ENCODE measurements around the gene SMO.
"Not testable (repeated sequence)": the region's sequence is repeated elsewhere in the genome, so short reads cannot be mapped to it uniquely, and the experiment has no call there.

Gene SMO

DNA sequence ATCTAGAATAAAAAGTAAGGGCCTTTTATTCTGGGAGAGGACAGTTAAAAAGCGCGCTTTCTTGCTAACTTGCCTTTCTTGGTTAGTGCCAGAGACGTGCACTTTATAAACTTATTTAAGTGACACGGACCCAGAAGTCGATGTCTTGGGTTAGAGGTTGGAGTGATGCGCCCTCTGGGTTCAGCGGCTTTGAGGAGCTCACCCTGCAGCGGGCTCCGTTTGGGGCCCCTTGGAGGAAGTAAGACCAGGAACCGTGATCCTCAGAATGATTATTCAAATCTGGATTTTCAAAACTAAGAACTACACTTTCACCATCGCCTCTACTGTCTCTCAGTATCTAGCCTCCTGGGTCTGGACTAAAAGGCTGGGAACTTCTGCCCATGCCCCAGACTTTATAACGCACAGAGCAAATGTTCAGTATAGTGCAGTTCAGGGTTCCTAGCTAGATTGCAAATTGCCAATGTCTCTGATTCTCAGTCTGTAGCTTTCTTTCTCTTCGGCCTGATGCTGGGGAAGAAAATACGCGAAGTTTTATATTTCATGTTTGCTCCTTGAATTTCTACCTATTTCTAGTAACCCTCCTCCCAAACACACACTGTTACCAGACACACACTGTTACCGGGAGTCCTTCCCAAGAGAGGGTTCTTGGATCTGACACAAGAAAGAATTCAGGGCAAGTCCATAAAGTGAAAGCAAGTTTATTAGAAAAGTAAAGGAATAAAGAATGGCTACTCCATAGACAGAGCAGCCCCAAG is 18.6 kb upstream of the SMO start:
- DNase-seq (ENCODE audit: low spot score), result no peak
- FAIRE-seq, result no peak

DNA sequence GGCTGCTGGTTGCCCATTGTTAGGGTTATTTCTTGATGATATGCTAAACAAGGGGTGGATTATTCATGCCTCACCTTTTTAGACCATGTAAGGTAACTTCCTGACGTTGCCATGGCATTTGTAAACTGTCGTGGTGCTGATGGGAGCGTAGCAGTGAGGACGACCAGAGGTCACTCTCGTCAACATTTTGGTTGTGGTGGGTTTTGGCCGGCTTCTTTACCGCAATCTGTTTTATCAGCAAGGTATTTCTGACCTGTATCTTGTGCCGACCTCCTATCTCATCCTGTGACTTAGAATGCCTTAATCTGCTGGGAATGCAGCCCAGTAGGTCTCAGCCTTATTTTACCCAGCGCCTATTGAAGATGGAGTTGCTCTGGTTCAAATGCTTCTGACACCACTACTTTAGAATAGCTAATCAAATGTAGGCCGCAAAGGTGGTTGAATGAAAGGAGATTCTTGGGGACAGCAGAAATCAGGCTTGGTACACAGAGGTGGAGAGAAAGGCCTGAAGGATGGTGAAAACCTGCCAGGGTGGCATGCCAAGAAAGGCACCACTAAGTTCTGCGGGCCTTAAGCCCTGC is 17.9 kb upstream of the SMO start:
- FAIRE-seq, result no peak
- DNase-seq (ENCODE audit: low spot score), result no peak

DNA sequence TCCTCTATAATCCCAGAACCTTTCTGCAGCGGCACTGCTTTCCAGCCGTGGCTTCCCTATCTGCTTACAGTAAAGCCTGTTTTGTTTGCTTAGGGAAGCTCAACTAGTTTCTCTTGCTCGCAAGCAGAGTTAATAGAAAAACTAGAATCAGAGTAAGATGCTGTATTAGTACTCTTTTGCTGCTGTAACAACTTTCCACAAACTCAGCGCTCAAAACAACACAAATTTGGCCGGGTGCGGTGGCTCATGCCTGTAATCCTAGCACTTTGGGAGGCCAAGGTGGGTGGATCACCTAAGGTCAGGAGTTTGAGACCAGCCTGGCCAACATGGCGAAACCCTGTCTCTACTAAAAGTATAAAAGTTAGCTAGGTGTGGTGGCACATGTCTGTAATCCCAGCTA is 14.6 kb upstream of the SMO start:
- not testable (repeated sequence) for FAIRE-seq; DNase-seq (ENCODE audit: low spot score)

DNA sequence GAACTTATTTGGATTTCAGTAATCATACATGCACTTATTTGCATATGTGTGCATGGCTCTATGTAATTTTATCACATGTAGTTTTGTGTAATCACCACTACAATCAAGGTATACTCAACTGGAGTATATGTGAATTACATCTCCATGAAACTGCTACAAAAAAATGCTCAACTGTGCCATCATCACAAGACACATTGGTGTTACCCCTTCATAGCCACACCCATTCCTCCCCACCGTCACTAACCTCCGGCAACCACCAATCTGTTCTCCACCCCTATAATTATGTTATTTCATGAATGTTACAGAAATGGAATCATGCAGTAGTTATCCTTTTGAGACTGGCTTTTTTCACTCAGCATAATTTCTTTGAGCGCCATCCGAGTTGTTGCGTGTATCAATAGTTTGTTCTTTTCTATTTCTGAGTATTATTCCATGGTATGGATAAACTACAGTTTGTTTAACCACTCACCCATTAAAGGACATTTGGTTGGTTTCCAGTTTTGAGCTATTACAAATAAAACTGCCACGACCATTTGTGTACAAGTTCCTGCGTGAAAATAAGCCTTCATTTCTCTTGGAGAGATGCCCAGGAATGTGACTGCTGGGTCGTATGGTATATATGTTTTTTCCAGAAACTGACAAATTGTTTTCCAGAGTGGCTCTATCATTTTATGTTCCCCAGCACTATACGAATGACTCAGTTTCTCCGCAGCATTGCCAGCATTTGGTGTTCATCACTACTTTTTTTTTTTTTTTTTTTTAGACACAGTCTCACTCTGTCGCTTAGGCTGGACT is 11.3 kb upstream of the SMO start:
- FAIRE-seq, result no peak
- DNase-seq (ENCODE audit: low spot score), result no peak

DNA sequence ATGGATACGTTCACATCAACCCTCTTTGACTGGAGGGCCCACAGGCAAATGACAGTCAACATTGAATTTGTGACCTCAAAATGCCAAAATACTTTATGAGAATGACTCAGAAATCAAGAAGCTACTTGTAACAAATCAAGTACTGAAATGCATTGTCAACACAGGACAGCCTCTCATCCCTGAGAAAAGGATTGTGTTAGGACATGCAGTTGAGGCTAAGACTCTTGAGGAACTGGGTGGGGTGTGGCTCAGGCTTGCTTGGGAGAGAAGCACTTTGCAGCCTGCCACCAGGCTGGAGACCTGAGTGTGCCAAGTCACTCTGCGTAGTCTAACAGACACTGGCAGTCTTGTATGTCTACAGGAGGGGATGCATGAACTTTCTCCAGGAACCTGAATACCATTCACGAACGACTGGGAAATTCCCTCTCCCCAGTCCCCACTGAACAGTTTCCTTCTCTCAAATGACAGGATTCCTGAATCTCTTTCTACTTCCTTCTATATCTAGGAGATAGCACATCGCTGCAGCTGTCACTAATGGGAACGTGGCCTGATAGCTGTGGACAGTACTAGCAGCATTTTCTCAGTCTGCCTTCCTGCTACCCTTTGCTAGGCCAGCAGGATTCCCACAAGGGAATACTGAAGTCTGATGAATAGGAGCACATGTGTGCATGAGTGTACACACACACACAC is 3.3 kb upstream of the SMO start:
- FAIRE-seq, result no peak
- no peak for DNase-seq (ENCODE audit: low spot score)

DNA sequence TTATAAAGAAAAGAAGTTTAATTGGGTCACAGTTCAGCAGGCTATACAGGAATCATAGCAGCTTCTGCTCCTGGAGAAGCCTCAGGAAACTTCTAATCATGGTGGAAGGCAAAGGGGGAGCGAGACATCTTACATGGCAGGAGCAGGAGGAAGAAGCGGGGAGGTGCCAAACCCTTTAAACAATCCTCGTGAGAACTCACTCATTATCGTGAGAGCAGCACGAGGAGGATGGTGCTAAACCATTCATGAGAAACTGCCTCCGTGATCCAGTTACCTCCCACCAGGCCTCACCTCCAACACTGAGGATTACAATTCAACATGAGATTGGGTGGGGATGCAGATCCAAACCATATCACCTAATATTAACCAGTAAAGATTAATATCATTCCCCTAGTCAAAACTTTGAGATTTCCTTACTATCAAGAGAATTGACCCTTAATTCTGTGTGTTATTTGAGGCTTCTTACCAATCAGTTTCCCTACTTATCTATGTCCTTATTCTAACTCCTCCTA is 1.6 kb upstream of the SMO start:
- FAIRE-seq (no peak), DNase-seq (ENCODE audit: low spot score) (no peak)

DNA sequence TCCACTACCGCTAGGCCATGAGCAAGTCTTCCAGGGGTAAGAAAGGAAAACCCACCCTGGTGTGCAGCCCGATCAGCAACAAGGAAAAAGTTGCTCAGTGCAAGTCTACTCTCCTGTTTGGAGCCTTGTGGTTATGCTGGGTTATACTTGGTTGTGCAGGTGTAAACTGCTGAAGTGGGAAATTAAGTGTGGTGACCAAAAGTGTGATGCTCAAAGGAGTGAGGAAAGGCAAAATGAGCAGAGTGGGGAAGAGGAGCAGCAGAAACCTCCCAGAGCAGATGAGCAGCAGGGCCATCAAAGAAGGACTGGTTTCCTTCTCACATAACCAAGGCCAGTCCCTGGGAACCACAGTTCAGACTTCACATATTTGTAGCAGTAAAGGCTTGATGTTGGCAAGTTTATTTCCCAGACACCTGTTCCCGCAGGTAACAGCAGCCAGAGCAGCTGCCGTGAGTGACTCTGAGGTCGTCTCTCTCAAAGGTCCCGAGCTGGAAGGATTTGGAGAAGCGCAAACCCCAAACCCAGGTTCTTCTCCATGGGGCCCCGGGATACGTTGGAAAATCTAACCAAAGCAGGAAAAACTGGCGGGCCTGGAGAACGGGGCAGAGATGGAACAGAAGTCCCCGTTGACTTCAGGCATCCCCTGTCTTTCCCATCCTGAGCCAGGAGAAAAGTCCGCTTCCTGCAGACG is 607 bp upstream of the SMO start:
- FAIRE-seq (no peak), DNase-seq (ENCODE audit: low spot score) (no peak)

DNA sequence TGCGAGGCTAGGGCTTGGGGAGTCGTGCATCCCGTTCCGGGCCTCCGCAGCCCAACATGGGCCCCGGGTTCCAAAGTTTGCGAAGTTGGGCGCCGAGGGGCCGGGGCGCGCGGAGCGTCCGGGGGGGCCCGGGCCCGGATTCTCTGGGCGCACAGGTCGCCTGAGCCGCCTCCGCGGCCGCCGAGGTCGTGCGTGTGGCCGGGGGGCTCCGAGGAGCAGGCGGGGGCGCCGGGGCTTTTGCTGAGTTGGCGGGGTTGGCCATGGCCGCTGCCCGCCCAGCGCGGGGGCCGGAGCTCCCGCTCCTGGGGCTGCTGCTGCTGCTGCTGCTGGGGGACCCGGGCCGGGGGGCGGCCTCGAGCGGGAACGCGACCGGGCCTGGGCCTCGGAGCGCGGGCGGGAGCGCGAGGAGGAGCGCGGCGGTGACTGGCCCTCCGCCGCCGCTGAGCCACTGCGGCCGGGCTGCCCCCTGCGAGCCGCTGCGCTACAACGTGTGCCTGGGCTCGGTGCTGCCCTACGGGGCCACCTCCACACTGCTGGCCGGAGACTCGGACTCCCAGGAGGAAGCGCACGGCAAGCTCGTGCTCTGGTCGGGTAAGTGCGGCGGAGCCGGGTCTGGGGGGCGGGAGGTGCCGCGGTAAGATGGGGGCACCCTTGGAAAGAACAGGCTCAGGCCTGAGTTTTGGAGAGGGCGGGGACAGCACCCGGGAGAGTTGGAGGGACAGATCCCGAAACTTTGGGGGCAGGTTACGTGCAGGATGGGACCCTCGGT is 643 bp downstream of the SMO start:
- FAIRE-seq (no peak), DNase-seq (ENCODE audit: low spot score) (no peak)

DNA sequence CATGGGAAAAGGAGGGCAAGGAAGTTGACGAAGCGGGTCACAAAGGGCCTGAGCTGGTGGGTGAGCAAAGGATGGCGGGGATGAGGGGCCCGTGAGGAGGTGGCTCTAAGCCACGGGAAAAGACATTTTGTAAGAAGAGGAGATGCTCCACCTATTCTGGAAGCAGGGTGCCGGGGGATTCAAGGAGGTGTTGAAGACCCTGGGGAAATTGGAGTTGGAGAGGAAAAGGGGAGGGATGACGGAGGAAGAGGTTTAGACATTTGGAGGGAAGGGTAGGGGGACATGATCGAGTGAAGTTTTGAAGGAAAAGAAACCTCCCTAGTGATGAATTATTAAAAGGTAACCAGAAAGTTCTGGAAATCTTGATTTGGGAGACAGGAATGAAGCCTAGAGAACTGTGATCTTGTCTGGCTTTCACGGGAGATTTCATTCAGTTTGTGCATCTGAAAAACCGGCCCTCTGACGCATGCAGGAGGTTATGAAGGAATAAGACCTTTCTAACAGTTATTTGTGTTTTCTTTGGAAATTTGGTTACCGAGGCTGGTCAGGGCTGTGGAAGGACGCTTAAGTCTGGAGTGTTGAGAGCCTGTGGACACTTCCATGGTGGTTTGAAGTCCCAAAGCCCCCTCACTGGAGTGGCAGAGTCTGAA is 1.4 kb downstream of the SMO start:
- no peak for FAIRE-seq
- DNase-seq (ENCODE audit: low spot score), result no peak

DNA sequence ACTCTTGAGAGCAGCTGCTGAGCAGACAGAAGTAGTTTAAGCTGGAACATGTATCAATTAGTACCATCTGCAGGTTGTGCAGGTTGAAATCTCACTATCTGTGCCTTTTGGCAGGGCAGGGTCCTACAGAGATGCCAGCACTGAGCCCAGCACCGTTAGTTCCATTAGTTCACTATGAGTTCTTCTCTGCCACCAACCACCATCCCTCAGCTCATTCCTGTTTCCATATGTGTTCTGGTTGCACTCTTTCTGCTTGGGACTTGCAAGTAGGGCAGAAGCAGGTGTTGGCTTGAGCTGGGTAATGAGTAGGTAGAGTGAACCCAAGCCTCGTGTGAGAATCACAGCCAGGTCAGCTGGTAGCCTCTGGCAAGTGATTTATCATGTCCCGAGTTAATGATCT is 2.8 kb downstream of the SMO start:
- FAIRE-seq, result no peak
- no peak for DNase-seq (ENCODE audit: low spot score)

DNA sequence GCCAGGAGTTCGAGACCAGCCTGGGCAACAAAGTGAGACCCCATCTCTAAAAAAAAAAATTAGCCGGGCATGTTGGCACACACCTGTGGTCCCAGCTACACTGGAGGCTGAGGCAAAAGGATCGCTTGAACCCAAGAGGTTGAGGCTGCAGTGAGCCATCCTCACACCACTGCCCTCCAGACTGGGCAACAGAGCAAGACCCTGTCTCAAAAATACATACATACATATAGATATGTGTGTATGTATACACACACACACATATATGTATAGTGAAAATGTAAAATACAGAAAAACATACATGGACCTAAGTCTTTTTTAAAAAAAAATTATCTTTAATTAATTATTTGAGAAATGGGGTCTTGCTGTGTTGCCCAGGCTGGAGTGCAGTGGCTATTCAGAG is 5.5 kb downstream of the SMO start:
- DNase-seq (ENCODE audit: low spot score), result no peak
- no peak for FAIRE-seq

DNA sequence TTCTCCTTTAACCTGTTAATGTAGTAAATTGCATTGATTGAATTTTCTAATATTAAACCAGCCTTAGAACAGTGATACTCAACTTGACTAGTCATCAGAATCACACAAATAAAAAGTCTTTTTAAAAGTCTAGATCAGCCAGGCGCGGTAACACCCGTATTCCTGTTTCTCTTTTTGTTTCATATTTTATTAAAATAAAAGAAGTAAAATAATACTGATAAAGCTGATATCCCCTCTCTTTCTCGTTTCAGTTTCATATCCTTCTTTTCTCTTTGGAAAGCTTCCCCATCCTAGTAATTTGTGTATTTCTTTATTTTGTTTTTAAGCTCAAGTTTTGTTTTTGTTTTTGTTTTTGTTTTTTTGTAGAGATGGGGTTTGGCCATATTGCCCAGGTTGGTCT is 9.3 kb downstream of the SMO start:
- FAIRE-seq, result no peak

DNA sequence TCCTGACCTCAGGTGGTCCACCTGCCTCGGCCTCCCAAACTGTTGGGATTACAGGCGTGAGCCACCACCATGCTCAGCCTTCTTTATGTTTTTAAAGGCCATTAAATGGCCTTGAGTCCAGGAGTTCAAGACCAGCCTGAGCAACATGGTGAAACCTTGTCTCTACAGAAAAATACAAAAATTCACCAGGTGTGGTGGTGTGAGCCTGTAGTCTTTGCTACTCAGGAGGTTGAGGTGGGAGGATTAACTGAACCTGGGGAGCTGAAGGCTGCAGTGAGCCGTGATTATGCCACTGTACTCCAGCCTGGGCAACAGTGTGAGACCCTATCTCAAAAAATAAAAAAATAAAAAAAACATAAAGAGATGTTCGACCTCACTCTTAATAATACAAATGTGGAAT is 11.0 kb downstream of the SMO start:
- FAIRE-seq (no peak), DNase-seq (ENCODE audit: low spot score) (no peak)

More for the DNA sequence above, 9.3 kb downstream of the SMO start:
- no peak for DNase-seq (ENCODE audit: low spot score)

DNA sequence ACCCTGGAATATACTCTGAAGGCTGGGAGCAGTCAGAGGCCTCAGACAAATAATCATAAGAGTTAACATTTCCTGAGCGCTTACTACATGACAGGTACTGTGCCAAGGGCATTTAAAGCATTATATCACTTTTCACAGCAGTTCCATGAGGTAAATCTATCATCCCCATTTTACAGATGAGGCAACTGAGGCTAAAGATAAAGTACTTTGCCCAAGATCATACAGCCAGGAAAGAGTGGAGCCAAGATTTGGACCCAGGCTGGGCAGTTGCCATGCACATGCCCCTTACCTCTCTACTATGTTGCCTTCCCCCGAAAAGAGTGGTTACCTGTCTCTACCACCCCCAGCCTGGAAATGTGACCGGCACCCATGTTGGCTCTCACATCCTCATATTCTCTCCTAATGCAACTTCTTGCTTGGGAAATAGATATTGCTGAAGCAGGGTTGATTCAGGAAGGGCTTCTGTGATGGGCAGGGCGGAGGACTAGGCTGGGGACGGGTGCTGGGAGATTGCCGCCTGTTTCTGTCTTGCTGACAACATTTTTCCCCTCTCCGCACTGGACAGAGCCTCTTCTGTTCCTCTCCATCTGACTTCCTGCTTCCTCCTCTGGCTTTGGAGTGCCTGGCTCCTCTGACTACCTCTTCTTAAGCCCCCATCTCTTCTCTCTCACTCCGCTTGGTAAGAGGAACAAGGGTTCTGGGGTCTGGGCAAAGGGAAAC is 13.8 kb downstream of the SMO start:
- no peak for FAIRE-seq
- DNase-seq (ENCODE audit: low spot score), result no peak

DNA sequence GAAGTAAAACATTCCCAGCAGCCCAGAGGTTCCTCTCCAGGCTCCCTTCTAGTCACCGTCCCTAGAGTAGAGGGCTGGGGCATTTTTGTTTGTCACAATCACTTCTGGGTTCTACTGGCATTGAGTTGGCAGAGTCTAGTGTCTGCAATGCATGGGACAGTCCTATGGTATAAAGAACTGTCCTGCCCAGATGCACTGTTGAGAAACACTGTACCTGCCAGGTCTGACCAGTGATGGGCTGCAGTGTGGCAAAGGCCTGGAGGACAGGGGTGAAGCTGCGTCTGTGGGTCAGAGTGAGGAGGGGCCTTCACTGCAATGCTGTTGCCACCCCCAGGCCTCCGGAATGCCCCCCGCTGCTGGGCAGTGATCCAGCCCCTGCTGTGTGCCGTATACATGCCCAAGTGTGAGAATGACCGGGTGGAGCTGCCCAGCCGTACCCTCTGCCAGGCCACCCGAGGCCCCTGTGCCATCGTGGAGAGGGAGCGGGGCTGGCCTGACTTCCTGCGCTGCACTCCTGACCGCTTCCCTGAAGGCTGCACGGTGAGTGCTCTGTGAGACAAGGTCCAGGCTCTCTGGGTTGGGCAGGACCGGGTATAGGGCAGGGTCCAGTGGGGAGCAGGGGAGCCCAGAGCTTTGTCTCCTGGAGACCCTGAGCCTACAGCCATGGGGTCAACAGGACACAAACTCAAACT is 14.8 kb downstream of the SMO start:
- FAIRE-seq (no peak), DNase-seq (ENCODE audit: low spot score) (no peak)

DNA sequence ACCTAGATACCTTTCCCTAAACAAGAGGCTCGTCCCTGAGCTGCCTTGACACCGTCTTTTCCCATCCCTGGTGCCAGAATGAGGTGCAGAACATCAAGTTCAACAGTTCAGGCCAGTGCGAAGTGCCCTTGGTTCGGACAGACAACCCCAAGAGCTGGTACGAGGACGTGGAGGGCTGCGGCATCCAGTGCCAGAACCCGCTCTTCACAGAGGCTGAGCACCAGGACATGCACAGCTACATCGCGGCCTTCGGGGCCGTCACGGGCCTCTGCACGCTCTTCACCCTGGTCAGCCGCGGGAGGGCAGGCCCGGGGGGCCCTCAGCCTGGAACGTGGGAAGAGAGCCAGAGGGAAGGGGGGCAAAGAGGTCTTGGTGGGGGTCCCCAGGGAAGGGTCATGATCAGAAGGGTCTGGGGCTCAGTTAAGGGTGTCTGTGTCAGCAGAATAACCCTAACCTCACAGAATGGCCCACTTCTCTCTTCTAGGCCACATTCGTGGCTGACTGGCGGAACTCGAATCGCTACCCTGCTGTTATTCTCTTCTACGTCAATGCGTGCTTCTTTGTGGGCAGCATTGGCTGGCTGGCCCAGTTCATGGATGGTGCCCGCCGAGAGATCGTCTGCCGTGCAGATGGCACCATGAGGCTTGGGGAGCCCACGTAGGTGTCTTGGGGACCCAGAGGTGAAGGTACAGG is 16.8 kb downstream of the SMO start:
- no peak for FAIRE-seq

DNA sequence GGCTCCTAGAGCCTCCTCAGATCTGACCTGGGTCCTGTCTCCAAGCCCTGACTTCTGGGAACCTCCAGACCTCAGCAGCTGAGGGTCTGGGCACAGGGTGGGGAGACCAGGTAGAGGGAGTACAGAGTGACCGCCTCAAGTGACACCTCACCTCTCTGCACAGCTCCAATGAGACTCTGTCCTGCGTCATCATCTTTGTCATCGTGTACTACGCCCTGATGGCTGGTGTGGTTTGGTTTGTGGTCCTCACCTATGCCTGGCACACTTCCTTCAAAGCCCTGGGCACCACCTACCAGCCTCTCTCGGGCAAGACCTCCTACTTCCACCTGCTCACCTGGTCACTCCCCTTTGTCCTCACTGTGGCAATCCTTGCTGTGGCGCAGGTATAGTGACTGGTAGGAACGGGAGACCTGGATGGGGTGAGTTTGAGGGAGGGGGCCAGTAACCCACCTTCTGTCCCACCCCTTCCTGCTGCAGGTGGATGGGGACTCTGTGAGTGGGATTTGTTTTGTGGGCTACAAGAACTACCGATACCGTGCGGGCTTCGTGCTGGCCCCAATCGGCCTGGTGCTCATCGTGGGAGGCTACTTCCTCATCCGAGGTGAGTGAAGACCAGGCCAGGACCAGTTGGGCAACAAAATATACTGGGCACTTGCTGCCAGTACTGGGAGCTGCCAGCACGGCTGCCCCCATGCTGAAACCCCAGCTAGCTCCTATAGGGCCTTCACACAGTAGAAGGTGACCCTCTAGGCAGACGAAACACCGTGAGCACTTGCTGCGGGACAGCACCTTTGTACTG is 17.8 kb downstream of the SMO start:
- FAIRE-seq, result no peak
- no peak for DNase-seq (ENCODE audit: low spot score)

More for the DNA sequence above, 16.8 kb downstream of the SMO start:
- DNase-seq (ENCODE audit: low spot score), result no peak

All from RCC 7860 (cell line).